ENCODE measurements around the gene KIAA1958.

DNA sequence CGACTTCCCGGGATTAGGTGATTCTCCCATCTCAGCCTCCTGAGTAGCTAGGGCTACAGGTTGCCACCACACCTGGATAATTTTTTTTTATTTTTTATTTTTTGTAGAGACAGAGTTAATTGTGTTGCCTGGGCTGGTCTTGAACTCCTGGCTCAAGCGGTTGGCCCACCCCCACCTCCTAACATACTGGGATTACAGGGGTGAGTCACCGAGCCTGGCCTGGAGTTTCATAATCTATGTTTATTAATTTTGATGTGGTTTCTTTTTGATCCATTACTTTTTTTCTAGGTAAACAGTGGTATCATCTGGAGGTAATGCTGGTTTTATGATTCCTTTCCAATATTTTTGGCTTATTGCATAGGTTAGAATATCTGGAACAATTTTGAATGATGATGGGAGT lies 54.2 kb downstream of the KIAA1958 start:
- TF ChIP-seq, protein P1, sequence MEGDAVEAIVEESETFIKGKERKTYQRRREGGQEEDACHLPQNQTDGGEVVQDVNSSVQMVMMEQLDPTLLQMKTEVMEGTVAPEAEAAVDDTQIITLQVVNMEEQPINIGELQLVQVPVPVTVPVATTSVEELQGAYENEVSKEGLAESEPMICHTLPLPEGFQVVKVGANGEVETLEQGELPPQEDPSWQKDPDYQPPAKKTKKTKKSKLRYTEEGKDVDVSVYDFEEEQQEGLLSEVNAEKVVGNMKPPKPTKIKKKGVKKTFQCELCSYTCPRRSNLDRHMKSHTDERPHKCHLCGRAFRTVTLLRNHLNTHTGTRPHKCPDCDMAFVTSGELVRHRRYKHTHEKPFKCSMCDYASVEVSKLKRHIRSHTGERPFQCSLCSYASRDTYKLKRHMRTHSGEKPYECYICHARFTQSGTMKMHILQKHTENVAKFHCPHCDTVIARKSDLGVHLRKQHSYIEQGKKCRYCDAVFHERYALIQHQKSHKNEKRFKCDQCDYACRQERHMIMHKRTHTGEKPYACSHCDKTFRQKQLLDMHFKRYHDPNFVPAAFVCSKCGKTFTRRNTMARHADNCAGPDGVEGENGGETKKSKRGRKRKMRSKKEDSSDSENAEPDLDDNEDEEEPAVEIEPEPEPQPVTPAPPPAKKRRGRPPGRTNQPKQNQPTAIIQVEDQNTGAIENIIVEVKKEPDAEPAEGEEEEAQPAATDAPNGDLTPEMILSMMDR (IDR thresholded peaks at IDR 0.05; ENCODE audit: low read depth, low read length), result no peak
- no peak for TF ChIP-seq EZH2phosphoT487 (IDR thresholded peaks at IDR 0.05; ENCODE audit: low read depth)

All from OCI-LY3 (cell line).